A673 (cell line): ENCODE measurements around the gene MKNK1.

ENCODE experiments used
- CTCF ChIP-seq: fragments of 300-800, 200-600 bp; sonication (generic); conservative IDR thresholded peaks from 2 replicates; pipeline ENCODE4 v1.5.1; 2017; ENCODE audit warnings: low read depth, mild to moderate bottlenecking, antibody characterized with exemption, low read length, moderate library complexity, mixed read lengths
- EZH2 ChIP-seq: fragments of 200-600 bp; sonication (generic); IDR thresholded peaks from 2 replicates; pipeline ENCODE4 v1.6.1; 2017; ENCODE audit warnings: borderline replicate concordance, low read depth, mild to moderate bottlenecking, mixed read lengths, antibody characterized with exemption, low read length; ENCODE audit not compliant: poor library complexity, severe bottlenecking

- TF ChIP-seq CTCF (no peak), EZH2 (no peak)
Observed at GRCh38 chr1:46618754-46619415, 14.8 kb upstream of the MKNK1 start.
